ENCODE measurements around the gene MARCHF4.

The MARCHF4 gene

DNA sequence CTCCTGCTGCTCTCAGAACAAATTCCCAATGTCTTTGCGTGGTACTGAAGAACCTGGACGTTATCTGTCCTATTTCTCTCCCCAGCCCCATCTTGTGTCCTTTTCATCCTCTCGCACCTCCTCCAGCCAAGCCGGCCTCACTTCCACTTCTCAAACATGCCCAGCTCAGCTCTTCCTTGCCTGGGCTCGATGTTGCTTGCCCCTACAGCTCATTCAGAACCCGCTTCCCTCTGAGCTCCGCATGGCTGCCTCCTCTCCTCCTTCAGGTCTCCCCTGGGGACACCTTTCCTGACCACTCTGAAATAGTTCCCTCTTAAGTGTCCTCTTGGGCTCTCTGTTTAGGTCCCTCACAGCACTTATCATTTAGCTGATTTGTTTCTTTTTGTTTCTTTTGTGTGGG is 33.3 kb upstream of the MARCHF4 start:
- H3K4me3 ChIP-seq (IDR thresholded peaks at IDR 0.05; ENCODE audit: insufficient read depth, low read depth, low read length), result no peak overlapping the region
- H3K9ac ChIP-seq, result no peak overlapping the region
- no peaks in the 10 kb centered on the region for H3K79me2 ChIP-seq (ENCODE audit: insufficient read depth, low read depth)
- TF ChIP-seq, protein P1, sequence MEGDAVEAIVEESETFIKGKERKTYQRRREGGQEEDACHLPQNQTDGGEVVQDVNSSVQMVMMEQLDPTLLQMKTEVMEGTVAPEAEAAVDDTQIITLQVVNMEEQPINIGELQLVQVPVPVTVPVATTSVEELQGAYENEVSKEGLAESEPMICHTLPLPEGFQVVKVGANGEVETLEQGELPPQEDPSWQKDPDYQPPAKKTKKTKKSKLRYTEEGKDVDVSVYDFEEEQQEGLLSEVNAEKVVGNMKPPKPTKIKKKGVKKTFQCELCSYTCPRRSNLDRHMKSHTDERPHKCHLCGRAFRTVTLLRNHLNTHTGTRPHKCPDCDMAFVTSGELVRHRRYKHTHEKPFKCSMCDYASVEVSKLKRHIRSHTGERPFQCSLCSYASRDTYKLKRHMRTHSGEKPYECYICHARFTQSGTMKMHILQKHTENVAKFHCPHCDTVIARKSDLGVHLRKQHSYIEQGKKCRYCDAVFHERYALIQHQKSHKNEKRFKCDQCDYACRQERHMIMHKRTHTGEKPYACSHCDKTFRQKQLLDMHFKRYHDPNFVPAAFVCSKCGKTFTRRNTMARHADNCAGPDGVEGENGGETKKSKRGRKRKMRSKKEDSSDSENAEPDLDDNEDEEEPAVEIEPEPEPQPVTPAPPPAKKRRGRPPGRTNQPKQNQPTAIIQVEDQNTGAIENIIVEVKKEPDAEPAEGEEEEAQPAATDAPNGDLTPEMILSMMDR (conservative IDR thresholded peaks at IDR 0.05; ENCODE audit: low read depth, low read length), result no peak
- no peaks in the 10 kb centered on the region for H3K36me3 ChIP-seq (ENCODE audit: insufficient read depth)
- H3K27me3 ChIP-seq (ENCODE audit: insufficient read depth, low read depth), result no peaks in the 10 kb centered on the region
- no peaks in the 10 kb centered on the region for H4K20me1 ChIP-seq (ENCODE audit: insufficient read depth)
- H3K4me1 ChIP-seq (ENCODE audit: low read depth, poor library complexity, severe bottlenecking), result no peaks in the 10 kb centered on the region
- no peak overlapping the region for H3K27ac ChIP-seq
- H3K4me2 ChIP-seq, result no peak overlapping the region
- no peak overlapping the region for H2AFZ ChIP-seq (ENCODE audit: low read depth)

- no peak overlapping the region for H3K9ac ChIP-seq
- H3K36me3 ChIP-seq (ENCODE audit: insufficient read depth), result no peaks in the 10 kb centered on the region
- H4K20me1 ChIP-seq (ENCODE audit: insufficient read depth), result no peaks in the 10 kb centered on the region
- H3K79me2 ChIP-seq (ENCODE audit: insufficient read depth, low read depth), result no peaks in the 10 kb centered on the region
- H3K4me1 ChIP-seq (ENCODE audit: low read depth, poor library complexity, severe bottlenecking), result no peaks in the 10 kb centered on the region
- H3K4me2 ChIP-seq, result no peak overlapping the region
- H3K27ac ChIP-seq, result no peak overlapping the region
- TF ChIP-seq, protein P1 (conservative IDR thresholded peaks at IDR 0.05; ENCODE audit: low read depth, low read length), result peak; percentile 75
- no peak overlapping the region for H2AFZ ChIP-seq (ENCODE audit: low read depth)
- no peak overlapping the region for H3K4me3 ChIP-seq (IDR thresholded peaks at IDR 0.05; ENCODE audit: insufficient read depth, low read depth, low read length)
- no peaks in the 10 kb centered on the region for H3K27me3 ChIP-seq (ENCODE audit: insufficient read depth, low read depth)
Observed at GRCh38 chr2:216404010-216404618, 31.8 kb upstream of the MARCHF4 start.

- H3K36me3 ChIP-seq (ENCODE audit: insufficient read depth), result no peaks in the 10 kb centered on the region
- no peak overlapping the region for H3K4me3 ChIP-seq (IDR thresholded peaks at IDR 0.05; ENCODE audit: insufficient read depth, low read depth, low read length)
- H3K9ac ChIP-seq, result no peak overlapping the region
- H3K79me2 ChIP-seq (ENCODE audit: insufficient read depth, low read depth), result no peaks in the 10 kb centered on the region
- no peak overlapping the region for H3K27ac ChIP-seq
- TF ChIP-seq, protein P1 (conservative IDR thresholded peaks at IDR 0.05; ENCODE audit: low read depth, low read length), result no peak
- H2AFZ ChIP-seq (ENCODE audit: low read depth), result no peak overlapping the region
- no peaks in the 10 kb centered on the region for H3K27me3 ChIP-seq (ENCODE audit: insufficient read depth, low read depth)
- no peaks in the 10 kb centered on the region for H3K4me1 ChIP-seq (ENCODE audit: low read depth, poor library complexity, severe bottlenecking)
- H4K20me1 ChIP-seq (ENCODE audit: insufficient read depth), result no peaks in the 10 kb centered on the region
- no peak overlapping the region for H3K4me2 ChIP-seq
Observed at GRCh38 chr2:216402751-216403150, 30.5 kb upstream of the MARCHF4 start.

- H3K27me3 ChIP-seq (ENCODE audit: insufficient read depth, low read depth), result no peaks in the 10 kb centered on the region
- H4K20me1 ChIP-seq (ENCODE audit: insufficient read depth), result no peaks in the 10 kb centered on the region
- TF ChIP-seq, protein P1 (conservative IDR thresholded peaks at IDR 0.05; ENCODE audit: low read depth, low read length), result no peak
- H3K79me2 ChIP-seq (ENCODE audit: insufficient read depth, low read depth), result no peaks in the 10 kb centered on the region
- no peak overlapping the region for H3K4me2 ChIP-seq
- no peak overlapping the region for H3K27ac ChIP-seq
- H3K4me1 ChIP-seq (ENCODE audit: low read depth, poor library complexity, severe bottlenecking), result no peaks in the 10 kb centered on the region
- no peak overlapping the region for H3K9ac ChIP-seq
- no peaks in the 10 kb centered on the region for H3K36me3 ChIP-seq (ENCODE audit: insufficient read depth)
- H2AFZ ChIP-seq (ENCODE audit: low read depth), result no peak overlapping the region
- no peak overlapping the region for H3K4me3 ChIP-seq (IDR thresholded peaks at IDR 0.05; ENCODE audit: insufficient read depth, low read depth, low read length)
Observed at GRCh38 chr2:216399621-216400020, 27.3 kb upstream of the MARCHF4 start.
